HL-60 (cell line): ENCODE data around the gene TNFAIP8.

Experiments
- CTCF ChIP-seq: IDR thresholded peaks from one replicate; pipeline ENCODE4 v1.5.1; 2011; ENCODE audit warnings: low read length, control low read depth, inconsistent platforms; ENCODE audit not compliant: insufficient read depth
- POLR2AphosphoS5 ChIP-seq: IDR thresholded peaks from 2 replicates; pipeline ENCODE4 v1.6.1; 2012; ENCODE audit warnings: low read depth

GRCh38 chr5:119379942-119380547 is 24.2 kb downstream of the TNFAIP8 start:
- TF ChIP-seq CTCF (no peak), POLR2AphosphoS5 (no peak)
